ENCODE data around the gene DNAI2.
A peak's percentile ranks its signal among the peaks of the same experiment; 100 is the strongest.
"Not testable (repeated sequence)": the region's sequence is repeated elsewhere in the genome, so short reads cannot be mapped to it uniquely, and the experiment has no call there.

The DNAI2 gene

GRCh38 chr17:74245145-74245831, 28.7 kb upstream of the DNAI2 start:
- DNase-seq, result peak; percentile 23

- DNase-seq, result no peak
Measured at GRCh38 chr17:74245871-74246270, 28.2 kb upstream of the DNAI2 start.

- no peak for DNase-seq
Measured at GRCh38 chr17:74249590-74250270, 24.3 kb upstream of the DNAI2 start.

GRCh38 chr17:74250324-74250995, 23.6 kb upstream of the DNAI2 start:
- DNase-seq, result no peak

- DNase-seq, result no peak
Measured at GRCh38 chr17:74251051-74251450, 23.0 kb upstream of the DNAI2 start.

GRCh38 chr17:74251569-74251968, 22.5 kb upstream of the DNAI2 start:
- DNase-seq, result no peak

GRCh38 chr17:74252211-74252610, 21.8 kb upstream of the DNAI2 start:
- no peak for DNase-seq

- DNase-seq, result no peak
Measured at GRCh38 chr17:74253036-74253435, 21.0 kb upstream of the DNAI2 start.

- DNase-seq, result no peak
Measured at GRCh38 chr17:74257311-74257710, 16.7 kb upstream of the DNAI2 start.

GRCh38 chr17:74259667-74260524, 14.1 kb upstream of the DNAI2 start:
- no peak for DNase-seq

- no peak for DNase-seq
Measured at GRCh38 chr17:74260525-74260850, 13.5 kb upstream of the DNAI2 start.

GRCh38 chr17:74262601-74263000, 11.4 kb upstream of the DNAI2 start:
- DNase-seq, result no peak

GRCh38 chr17:74267054-74267453, 7.0 kb upstream of the DNAI2 start:
- DNase-seq, result not testable (repeated sequence)

GRCh38 chr17:74267579-74267978, 6.5 kb upstream of the DNAI2 start:
- DNase-seq, result no peak

- DNase-seq, result no peak
Measured at GRCh38 chr17:74267987-74268499, 6.0 kb upstream of the DNAI2 start.

- DNase-seq, result no peak
Measured at GRCh38 chr17:74268558-74268957, 5.5 kb upstream of the DNAI2 start.

- no peak for DNase-seq
Measured at GRCh38 chr17:74270333-74270732, 3.7 kb upstream of the DNAI2 start.

GRCh38 chr17:74271281-74271680, 2.8 kb upstream of the DNAI2 start:
- DNase-seq, result no peak

GRCh38 chr17:74271901-74272561, 2.0 kb upstream of the DNAI2 start:
- no peak for DNase-seq

- no peak for DNase-seq
Measured at GRCh38 chr17:74272731-74273201, 1.3 kb upstream of the DNAI2 start.

- no peak for DNase-seq
Measured at GRCh38 chr17:74274709-74275340, 791 bp downstream of the DNAI2 start.

- DNase-seq, result no peak
Measured at GRCh38 chr17:74276051-74276476, 2.0 kb downstream of the DNAI2 start.

Measured in NCI-H2227 treated with DMSO at 0.1 percent for 48 hours (cell line).